ENCODE results near the gene PLCH1. TPM values are rescaled to one million over a fixed set of nuclear protein-coding genes. Genes with fewer than 3 reads are reported as not detected.

The PLCH1 gene
- total RNA-seq, 1 donor from 2014 or later: 0.26 TPM

- no peak for FAIRE-seq
- TF ChIP-seq, protein P1, sequence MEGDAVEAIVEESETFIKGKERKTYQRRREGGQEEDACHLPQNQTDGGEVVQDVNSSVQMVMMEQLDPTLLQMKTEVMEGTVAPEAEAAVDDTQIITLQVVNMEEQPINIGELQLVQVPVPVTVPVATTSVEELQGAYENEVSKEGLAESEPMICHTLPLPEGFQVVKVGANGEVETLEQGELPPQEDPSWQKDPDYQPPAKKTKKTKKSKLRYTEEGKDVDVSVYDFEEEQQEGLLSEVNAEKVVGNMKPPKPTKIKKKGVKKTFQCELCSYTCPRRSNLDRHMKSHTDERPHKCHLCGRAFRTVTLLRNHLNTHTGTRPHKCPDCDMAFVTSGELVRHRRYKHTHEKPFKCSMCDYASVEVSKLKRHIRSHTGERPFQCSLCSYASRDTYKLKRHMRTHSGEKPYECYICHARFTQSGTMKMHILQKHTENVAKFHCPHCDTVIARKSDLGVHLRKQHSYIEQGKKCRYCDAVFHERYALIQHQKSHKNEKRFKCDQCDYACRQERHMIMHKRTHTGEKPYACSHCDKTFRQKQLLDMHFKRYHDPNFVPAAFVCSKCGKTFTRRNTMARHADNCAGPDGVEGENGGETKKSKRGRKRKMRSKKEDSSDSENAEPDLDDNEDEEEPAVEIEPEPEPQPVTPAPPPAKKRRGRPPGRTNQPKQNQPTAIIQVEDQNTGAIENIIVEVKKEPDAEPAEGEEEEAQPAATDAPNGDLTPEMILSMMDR (IDR thresholded peaks at IDR 0.05; ENCODE audit: insufficient read depth, low read length, severe bottlenecking): no peak
Measured at GRCh38 chr3:155785662-155786295, 40.9 kb upstream of the PLCH1 start.

DNA sequence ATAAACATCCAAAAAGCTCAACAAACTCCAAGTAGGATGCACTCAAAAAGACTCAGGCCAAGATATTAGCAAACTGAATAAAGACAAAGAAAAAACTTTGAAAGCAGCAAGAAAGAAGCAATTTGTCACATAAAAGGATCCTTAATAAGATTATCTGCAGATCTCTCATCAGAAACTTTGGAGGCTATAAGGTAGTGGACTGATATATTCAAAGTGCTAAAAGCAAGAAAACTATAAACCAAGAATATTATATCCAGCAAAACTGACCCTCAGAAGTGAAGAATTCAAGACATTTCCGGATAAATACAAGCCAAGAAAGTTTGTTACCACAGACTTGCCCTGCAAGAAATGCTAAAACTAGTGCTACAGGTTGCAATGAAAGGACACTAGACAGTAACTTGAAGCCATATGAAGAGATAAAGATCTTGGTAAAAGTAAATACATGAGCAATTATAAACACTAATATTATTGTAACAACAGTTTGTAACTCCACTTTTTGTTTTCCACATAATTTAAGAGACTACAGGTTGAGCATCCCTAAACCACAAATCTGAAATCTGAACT lies 37.6 kb upstream of the PLCH1 start:
- no peaks in the 10 kb centered on the region for H3K36me3 ChIP-seq (ENCODE audit: control insufficient read depth, insufficient read depth, low read length)
- FAIRE-seq (no peak), DNase-seq (ENCODE audit: low read depth) (no peak)
- TF ChIP-seq, protein P1 (IDR thresholded peaks at IDR 0.05; ENCODE audit: insufficient read depth, low read length, severe bottlenecking): no peak
- H3K27me3 ChIP-seq (ENCODE audit: control insufficient read depth, insufficient read depth, low read length): no peaks in the 10 kb centered on the region
- H3K4me3 ChIP-seq (ENCODE audit: low read depth, low read length): no peak overlapping the region

More at GRCh38 chr3:155785662-155786295, 40.9 kb upstream of the PLCH1 start:
- no peak for DNase-seq (ENCODE audit: low read depth)
- Histone ChIP-seq H3K27me3 (ENCODE audit: control insufficient read depth, insufficient read depth, low read length) (no peaks in the 10 kb centered on the region), H3K4me3 (ENCODE audit: low read depth, low read length) (no peak overlapping the region), H3K36me3 (ENCODE audit: control insufficient read depth, insufficient read depth, low read length) (no peaks in the 10 kb centered on the region)

DNA sequence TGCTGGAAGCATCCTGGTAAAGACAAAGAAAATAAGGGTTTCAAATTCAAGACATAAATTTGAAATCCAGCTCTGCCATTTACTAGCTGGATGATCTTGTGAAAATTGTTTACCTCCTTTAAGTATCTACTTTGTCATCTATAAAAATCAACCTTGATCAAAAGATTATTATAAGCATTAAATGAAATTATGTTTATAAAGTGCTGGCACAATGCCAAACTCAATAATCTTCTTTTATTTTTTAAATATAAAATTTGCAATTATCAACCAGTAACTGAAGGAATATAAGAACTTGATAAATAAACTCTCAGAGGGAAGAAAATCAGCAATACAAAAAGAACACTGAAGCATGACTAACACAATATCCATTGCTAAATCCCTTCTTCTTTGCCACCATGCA lies 35.4 kb upstream of the PLCH1 start:
- no peaks in the 10 kb centered on the region for H3K27me3 ChIP-seq (ENCODE audit: control insufficient read depth, insufficient read depth, low read length)
- no peak overlapping the region for H3K4me3 ChIP-seq (ENCODE audit: low read depth, low read length)
- no peak for FAIRE-seq
- DNase-seq (ENCODE audit: low read depth): no peak
- TF ChIP-seq, protein P1 (IDR thresholded peaks at IDR 0.05; ENCODE audit: insufficient read depth, low read length, severe bottlenecking): no peak
- H3K36me3 ChIP-seq (ENCODE audit: control insufficient read depth, insufficient read depth, low read length): no peaks in the 10 kb centered on the region

GRCh38 chr3:155778462-155778861 lies 33.6 kb upstream of the PLCH1 start:
- H3K36me3 ChIP-seq (ENCODE audit: control insufficient read depth, insufficient read depth, low read length): no peaks in the 10 kb centered on the region
- FAIRE-seq: no peak
- H3K27me3 ChIP-seq (ENCODE audit: control insufficient read depth, insufficient read depth, low read length): no peaks in the 10 kb centered on the region
- H3K4me3 ChIP-seq (ENCODE audit: low read depth, low read length): no peak overlapping the region
- TF ChIP-seq, protein P1 (IDR thresholded peaks at IDR 0.05; ENCODE audit: insufficient read depth, low read length, severe bottlenecking): no peak
- no peak for DNase-seq (ENCODE audit: low read depth)

GRCh38 chr3:155772801-155773200 lies 27.9 kb upstream of the PLCH1 start:
- H3K27me3 ChIP-seq (ENCODE audit: control insufficient read depth, insufficient read depth, low read length): no peaks in the 10 kb centered on the region
- no peak for DNase-seq (ENCODE audit: low read depth)
- TF ChIP-seq, protein P1 (IDR thresholded peaks at IDR 0.05; ENCODE audit: insufficient read depth, low read length, severe bottlenecking): no peak
- no peak overlapping the region for H3K4me3 ChIP-seq (ENCODE audit: low read depth, low read length)
- FAIRE-seq: no peak
- H3K36me3 ChIP-seq (ENCODE audit: control insufficient read depth, insufficient read depth, low read length): no peaks in the 10 kb centered on the region

GRCh38 chr3:155771126-155771525 lies 26.3 kb upstream of the PLCH1 start:
- Histone ChIP-seq H3K36me3 (ENCODE audit: control insufficient read depth, insufficient read depth, low read length) (no peaks in the 10 kb centered on the region), H3K27me3 (ENCODE audit: control insufficient read depth, insufficient read depth, low read length) (no peaks in the 10 kb centered on the region), H3K4me3 (ENCODE audit: low read depth, low read length) (no peak overlapping the region)
- FAIRE-seq (peak; percentile 28), DNase-seq (ENCODE audit: low read depth) (no peak)
- TF ChIP-seq, protein P1 (IDR thresholded peaks at IDR 0.05; ENCODE audit: insufficient read depth, low read length, severe bottlenecking): no peak

Measured in bronchial epithelial cell (primary cell).